NB4 (cell line): ENCODE data around the gene MB.

ENCODE experiments used
- CTCF ChIP-seq: IDR thresholded peaks from one replicate; pipeline ENCODE4 v1.5.1; 2012; ENCODE audit warnings: low read depth, low read length
- MYC ChIP-seq: IDR thresholded peaks from 2 replicates; pipeline ENCODE4 v1.6.1; 2011; ENCODE audit warnings: low read depth, low read length
- POLR2A ChIP-seq: IDR thresholded peaks from 2 replicates; pipeline ENCODE4 v1.6.1; 2011; ENCODE audit warnings: mild to moderate bottlenecking; ENCODE audit not compliant: insufficient read length; ENCODE audit errors: extremely low read depth

GRCh38 chr22:35661464-35661863 lies 44.3 kb upstream of the MB start:
- no peak for TF ChIP-seq MYC
- no peak for TF ChIP-seq POLR2A
- TF ChIP-seq CTCF, result no peak
